ENCODE data around the gene CADM1.
A peak's percentile ranks its signal among the peaks of the same experiment; 100 is the strongest.

The CADM1 gene

GRCh38 chr11:115515647-115516395 is 11.6 kb upstream of the CADM1 start:
- no peak for DNase-seq

DNA sequence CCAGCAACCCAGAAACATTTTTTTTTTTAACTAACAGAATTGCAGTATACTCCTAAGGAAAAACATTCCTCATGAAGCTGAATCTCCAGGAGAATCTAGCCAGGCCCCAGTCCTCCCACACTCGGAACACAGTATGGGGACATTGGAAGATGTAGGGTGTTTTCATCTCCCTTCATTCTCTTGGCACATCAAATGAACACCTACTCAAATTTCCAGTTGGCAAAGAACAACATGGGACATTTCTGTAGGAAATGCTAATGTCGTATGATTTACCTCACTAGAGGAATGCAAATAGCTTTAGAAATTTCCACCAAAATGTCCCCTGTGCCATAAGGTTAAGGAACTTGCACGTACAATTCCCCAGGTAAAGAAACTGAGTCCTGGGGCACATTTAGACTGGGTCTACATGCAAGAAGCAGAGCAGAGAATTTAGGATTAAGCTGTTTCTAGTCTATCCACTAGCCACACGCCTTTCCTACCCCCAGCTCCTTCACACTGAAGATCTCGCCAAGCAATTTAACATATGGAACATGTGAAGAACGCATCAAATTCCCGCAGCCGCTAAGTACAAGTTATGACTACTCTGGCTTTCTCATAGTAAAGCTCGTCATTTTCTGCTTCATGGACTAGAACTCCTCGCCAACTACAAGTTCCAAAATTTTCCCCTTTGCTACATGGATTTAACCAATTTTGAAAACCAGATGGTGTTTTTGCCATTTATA is 2.9 kb upstream of the CADM1 start:
- no peak for DNase-seq

DNA sequence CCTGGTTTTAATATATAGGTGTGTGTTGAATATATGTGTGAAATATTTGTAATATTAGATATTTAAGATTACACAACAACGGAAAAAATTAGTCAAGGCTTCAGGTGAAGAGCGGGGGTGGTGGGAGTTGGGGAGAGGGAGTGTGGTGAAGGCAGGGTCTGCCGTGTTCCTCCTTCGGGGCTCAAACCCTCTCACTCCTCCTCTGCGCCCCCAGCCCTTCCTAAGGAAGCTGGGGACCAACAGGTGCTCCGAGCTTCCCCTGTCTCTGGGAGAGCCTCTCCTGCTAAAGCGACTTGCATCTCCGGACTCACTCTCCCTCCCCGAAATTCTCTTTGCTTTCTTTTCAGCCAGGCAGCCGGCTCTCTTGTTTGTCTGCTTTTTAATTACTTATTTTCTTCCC is 960 bp upstream of the CADM1 start:
- peak in 11 of 56 donors; percentile 8 to 54 (median 28) for DNase-seq

DNA sequence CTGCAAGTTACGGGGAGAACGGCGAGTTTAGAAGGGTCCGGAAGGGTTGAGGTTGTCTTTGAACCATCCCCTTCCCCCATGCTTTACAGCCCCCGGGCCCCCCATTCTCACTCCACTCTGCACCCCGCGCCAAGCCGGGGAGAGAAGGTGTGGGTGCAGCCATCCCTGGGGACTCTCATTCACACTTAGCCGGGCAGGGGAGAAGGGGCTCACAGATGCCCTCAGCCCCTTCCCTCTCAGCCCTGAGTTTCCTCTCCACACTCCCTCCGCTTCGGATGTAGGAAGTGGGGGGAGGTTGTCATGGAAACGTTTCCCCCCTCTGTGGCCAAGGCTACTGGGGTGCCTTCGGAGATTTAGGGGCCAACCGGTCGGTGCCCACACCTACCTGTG is 334 bp downstream of the CADM1 start:
- DNase-seq: peak in 3 of 56 donors; percentile 56 to 78 (median 70)

- DNase-seq: peak in 54 of 56 donors; percentile 29 to 96 (median 79)
Measured at GRCh38 chr11:115503083-115503885, 931 bp downstream of the CADM1 start.

DNA sequence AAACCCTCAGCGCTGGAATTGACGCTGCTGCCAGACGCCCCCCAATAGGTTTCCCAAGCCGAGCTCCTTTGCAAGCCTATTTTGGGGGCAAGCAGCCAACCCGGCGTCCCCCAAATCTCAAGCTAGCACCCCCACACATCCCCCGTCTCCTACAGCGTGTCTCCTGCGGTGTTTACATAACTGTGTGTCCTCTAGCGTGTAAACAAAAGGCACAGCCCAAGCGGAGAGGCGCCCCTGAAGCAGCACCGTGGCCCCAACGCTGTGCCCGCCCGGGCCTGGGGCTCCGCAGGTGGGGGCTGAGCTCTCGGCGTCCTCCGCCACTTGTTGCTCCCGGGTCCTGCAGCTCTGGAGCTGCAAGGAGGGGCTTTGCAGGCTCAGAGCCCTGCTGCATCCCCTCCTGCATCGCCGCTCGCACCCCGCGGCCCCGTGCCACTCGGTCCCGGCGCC is 1.6 kb downstream of the CADM1 start:
- peak in 11 of 56 donors; percentile 32 to 67 (median 52) for DNase-seq

- DNase-seq: peak in 38 of 56 donors; percentile 1 to 70 (median 36)
Measured at GRCh38 chr11:115501893-115502589, 2.2 kb downstream of the CADM1 start.

DNA sequence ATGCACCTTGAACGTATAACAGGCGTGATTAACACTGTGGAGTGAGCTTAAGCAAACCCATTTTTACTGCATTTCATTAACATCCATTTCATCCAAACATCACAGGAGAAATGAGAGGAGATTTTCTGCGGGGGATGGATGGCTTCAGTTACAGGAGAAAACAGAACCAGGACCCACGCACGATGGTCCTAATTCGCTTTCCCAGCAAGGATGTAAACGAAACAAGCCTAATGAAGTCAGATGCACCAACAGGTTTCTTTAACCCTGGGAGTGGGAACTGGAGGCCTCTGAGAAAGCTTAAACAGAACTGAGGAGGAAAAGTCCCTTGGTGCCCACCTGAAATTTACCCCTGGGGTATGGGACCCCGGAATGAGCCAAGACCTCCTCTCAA is 2.7 kb downstream of the CADM1 start:
- peak in 12 of 56 donors; percentile 22 to 68 (median 48) for DNase-seq

DNA sequence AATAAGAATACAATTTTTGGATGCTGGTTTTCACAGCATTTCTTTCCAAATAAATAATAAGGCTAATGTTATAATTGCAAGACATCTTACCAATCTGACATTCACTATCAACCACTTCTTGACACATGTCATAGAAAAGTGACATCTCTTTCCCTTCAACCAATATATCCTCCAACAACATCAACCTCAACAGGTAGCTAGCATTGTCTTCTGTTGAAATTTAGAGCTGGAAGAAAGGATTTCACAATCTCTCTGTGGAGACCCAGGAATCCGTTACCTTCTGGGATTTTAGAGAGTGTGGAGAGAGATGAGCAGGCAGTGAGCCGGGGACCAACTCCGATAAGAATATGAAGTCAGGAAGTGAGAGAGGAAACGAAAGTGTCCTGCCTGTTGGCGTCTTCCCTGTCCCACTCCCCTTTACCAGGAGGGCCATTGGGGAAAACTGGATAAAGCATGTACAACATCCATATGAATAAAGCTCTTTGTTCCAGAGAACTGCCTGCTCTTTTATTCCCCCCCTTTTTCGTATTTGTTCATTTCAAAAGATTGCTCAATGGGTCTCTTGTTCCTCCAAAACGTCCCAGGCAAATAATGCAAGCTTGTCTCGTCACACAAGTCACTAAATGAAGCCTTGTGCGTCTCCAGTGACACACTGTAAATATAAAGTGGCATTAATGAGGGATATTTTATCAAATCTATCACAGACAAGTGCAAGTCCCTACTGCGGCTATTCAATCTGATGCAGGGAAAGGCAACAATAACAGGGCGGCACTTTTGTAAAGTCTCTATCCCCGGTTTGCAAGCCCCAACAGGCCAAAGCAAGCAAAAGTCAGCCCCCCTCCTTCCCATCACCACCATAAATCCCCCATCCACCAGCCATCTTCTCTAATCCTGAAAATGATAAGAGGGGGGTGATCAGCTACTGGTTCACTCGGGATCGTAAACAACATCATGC is 3.4 kb downstream of the CADM1 start:
- DNase-seq: peak in 48 of 56 donors; percentile 8 to 81 (median 54)

DNA sequence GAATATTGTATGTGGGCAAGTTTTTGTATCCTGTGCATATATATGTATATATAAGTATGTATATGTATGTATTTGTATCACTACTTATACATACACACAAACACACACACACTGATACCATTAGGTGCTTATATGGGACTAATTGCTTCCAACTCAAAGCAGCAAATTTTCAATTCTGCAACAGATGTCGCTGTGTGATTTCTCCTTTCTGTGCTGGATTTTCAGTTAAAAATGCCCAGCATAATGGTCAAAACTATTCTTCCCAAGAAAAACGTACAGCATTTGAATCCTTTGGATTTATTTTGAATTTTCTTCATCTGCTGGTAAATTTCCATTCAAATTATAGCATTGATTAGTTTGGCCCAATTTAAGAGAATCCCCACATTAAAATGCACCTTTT is 4.3 kb downstream of the CADM1 start:
- DNase-seq: no peak

- no peak for DNase-seq
Measured at GRCh38 chr11:115499241-115499799, 4.9 kb downstream of the CADM1 start.

DNA sequence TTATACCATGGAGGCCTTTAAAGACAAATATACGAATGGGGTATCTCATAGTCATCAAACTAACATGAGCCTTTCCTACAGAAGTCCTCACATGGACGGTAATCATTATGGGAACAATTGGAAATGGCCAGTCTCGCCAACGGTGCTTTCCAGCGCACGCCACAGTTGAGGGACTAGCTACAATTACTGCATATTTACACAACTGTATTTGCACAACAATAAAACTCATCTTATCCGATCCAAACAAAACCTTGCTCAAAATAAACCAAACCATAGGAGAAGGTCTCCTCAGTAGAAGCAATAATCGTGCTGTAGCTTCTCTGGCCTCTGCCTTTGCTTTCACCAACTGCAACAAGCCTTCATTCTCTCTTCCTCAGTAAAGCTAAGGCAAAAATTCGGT is 5.9 kb downstream of the CADM1 start:
- DNase-seq: no peak

GRCh38 chr11:115497303-115497702 is 6.9 kb downstream of the CADM1 start:
- no peak for DNase-seq

DNA sequence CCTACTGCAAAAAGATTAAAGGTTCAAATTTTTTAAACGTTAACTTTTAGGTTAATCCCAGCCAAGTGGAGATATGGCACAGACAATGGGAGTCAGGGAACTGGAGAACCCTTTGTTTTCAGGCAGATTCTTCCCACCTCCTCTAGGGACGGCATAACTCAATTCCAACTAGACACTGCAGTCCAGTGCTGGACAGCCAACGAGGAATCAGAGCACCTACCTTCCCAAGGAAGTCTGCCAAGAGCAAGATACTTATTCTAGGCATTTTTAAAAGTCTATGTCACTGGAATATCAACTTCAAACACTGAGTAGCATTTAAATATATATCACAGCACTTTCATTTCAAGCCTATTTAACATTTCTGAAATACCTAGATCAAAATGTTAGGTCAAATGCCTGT is 7.3 kb downstream of the CADM1 start:
- peak in 2 of 56 donors; percentile 9 to 17 for DNase-seq

DNA sequence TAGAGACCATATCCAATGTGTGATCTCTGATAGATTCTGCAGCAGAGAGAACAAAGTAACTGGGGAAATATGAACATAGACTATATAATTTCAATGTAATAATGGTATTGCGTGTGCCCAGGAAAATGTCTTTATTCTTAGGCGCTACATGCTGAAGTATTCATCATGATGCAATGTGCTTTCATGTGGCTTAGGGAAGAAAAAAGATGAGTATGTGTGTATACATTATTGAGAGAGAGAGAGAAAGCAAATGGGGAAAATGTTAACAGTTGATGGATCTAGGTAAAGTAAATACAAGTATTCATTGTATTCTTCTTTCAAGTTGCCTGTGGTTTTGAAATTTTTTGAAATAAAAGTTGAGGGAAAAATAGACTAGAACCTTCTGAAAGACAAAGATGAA is 10.3 kb downstream of the CADM1 start:
- DNase-seq: no peak

DNA sequence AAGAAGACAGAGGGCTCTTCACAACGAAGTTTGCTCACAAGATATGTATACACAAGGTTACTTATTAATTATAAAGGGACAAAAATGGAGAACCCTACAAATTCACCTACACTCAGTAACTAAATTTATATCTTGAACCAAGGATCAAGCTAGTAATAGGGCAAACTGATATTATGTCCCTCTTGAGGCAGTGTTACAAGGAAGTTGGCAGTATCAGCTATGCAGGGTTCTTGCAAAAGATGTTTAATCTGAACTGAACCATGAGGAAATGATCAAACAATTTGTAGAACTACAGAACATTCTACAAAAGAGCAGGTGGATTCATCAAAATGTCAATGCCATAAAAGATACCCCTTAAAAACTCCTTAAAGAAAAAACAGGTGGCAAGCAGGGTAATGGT is 10.7 kb downstream of the CADM1 start:
- DNase-seq: no peak

DNA sequence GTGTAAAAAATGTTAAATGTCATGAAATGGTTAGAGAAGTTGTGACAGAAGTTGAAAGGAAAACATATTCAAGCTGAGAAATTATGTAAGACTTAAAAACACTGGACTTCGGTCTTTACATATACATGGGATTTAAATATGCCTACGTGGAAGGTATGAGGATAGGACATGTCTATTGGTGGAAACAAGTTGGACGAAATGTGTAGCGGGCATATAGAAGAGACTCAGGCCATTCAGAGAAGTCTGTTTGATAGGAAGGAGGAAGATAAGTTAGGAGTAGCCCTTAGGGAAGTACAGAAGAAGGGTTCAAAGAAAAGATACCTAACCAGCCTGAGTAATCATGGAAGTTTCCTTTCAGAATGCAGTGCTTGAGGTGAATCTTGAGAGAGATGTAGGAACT is 14.7 kb downstream of the CADM1 start:
- no peak for DNase-seq

- DNase-seq: no peak
Measured at GRCh38 chr11:115488945-115489344, 15.3 kb downstream of the CADM1 start.

DNA sequence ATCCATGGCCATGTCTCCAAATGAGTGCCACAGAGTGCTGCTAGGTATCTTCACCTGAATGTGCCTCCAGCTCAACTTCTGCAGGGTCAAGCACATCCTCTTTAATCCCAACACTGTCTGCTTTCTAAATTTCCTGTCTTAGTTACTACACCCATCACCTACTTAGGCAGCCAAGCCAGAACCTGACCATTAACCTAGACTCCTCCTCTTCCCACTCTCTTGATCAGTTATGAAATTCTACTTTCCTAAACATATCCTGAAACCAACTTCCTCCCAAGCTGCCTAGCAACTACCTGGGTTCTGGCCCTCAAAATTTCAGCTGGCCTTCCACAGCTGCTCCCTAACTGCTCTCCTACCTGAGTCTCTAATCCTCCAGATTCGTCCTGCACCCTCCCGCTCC is 22.7 kb downstream of the CADM1 start:
- DNase-seq: no peak

DNA sequence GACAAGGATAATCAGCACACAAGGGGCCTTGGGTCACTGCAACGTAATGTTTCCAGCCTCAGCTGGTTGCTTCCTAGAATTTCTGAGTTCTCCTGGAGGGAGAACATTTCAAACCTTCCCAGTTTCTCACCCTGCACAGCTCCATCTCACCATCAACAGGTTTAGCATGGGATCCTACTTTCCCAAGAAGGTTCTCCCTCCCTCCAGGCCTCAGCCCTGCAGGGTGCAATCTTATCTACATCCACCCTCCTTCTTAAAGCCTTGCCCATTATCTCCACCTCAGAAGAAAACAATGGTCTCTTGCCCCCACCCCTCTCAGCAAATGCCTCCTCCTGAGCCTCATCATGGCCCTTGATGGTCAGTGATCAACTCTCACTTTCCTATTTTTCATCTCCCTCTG is 23.6 kb downstream of the CADM1 start:
- DNase-seq: no peak
